HepG2 (cell line): ENCODE results near the gene FBXW12. TPM values are rescaled to one million over a fixed set of nuclear protein-coding genes. Genes with fewer than 3 reads are reported as not detected.

Experiments
- CREB1 ChIP-seq, 2 experiments: fragments of 450-650 bp in 1 of 2; IDR thresholded peaks; 2 replicates each; pipeline ENCODE4 v1.6.1; 2016 to 2017; ENCODE audit warnings: control low read depth in 1 of 2, mild to moderate bottlenecking in 1 of 2, missing compliant biosample characterization in 1 of 2, missing genetic modification characterization in 1 of 2
- E2F2 ChIP-seq: sonication (generic); formaldehyde crosslinking; IDR thresholded peaks from 2 replicates; pipeline ENCODE4 v1.4.0; 2020; ENCODE audit warnings: missing genetic modification reagents, borderline replicate concordance
- KLF9 ChIP-seq: IDR thresholded peaks from 2 replicates; pipeline ENCODE4 v1.6.1; 2016; ENCODE audit warnings: low read depth
- LRRFIP1 ChIP-seq: sonication (generic); formaldehyde crosslinking; conservative IDR thresholded peaks from 2 replicates; pipeline ENCODE4 v1.4.0; 2020; ENCODE audit warnings: missing genetic modification reagents
- NFE2L1 ChIP-seq: sonication (generic); formaldehyde crosslinking; IDR thresholded peaks from 2 replicates; pipeline ENCODE4 v1.4.0; 2020; ENCODE audit warnings: missing genetic modification reagents, mild to moderate bottlenecking, borderline replicate concordance
- PHF8 ChIP-seq: sonication (generic); formaldehyde crosslinking; IDR thresholded peaks from 2 replicates; pipeline ENCODE4 v1.5.0; 2020; ENCODE audit warnings: missing genetic modification reagents
- RARG ChIP-seq: sonication (generic); formaldehyde crosslinking; IDR thresholded peaks from 2 replicates; pipeline ENCODE4 v1.4.0; 2020; ENCODE audit warnings: low read depth, mild to moderate bottlenecking, missing genetic modification reagents
- SIN3B ChIP-seq: fragments of 150-350 bp; IDR thresholded peaks from 2 replicates; pipeline ENCODE4 v1.6.1; 2014; ENCODE audit warnings: low read length
- SMAD9 ChIP-seq: sonication (generic); formaldehyde crosslinking; IDR thresholded peaks from 2 replicates; pipeline ENCODE4 v1.5.1; 2020; ENCODE audit warnings: mild to moderate bottlenecking, missing genetic modification reagents
- SMYD3 ChIP-seq: sonication (generic); formaldehyde crosslinking; IDR thresholded peaks from 2 replicates; pipeline ENCODE4 v1.8.1; 2023; ENCODE audit warnings: mild to moderate bottlenecking, missing genetic modification reagents
- SOX13 ChIP-seq, 3 experiments: fragments of 450-650 bp in 1 of 3; sonication (generic) in 1 of 3; formaldehyde crosslinking in 1 of 3; IDR thresholded peaks in 2 of 3; conservative IDR thresholded peaks in 1 of 3; 2 replicates each; pipeline versions ENCODE4 v1.5.0 to v1.6.1; 2016 to 2020; ENCODE audit warnings: antibody characterized with exemption in 1 of 3, mild to moderate bottlenecking in 1 of 3, missing compliant biosample characterization in 1 of 3, missing genetic modification reagents in 1 of 3, moderate library complexity in 1 of 3
- TAF15 ChIP-seq: fragments of 200-400 bp; formaldehyde crosslinking; IDR thresholded peaks from one replicate; pipeline ENCODE4 v1.6.1; 2018; ENCODE audit warnings: mild to moderate bottlenecking, low read depth, low read length; ENCODE audit not compliant: poor library complexity, severe bottlenecking
- ZKSCAN1 ChIP-seq: fragments of 150-350 bp; IDR thresholded peaks from 2 replicates; pipeline ENCODE4 v1.6.1; 2014; ENCODE audit warnings: low read length
- ZNF101 ChIP-seq: sonication (generic); formaldehyde crosslinking; IDR thresholded peaks from 2 replicates; pipeline ENCODE4 v1.4.0; 2020; ENCODE audit warnings: mild to moderate bottlenecking, low read depth, missing genetic modification reagents, borderline replicate concordance
- ZNF3 ChIP-seq: IDR thresholded peaks from 2 replicates; pipeline ENCODE4 v1.7.0; 2017; ENCODE audit warnings: inconsistent platforms
- ZNF503 ChIP-seq: sonication (generic); formaldehyde crosslinking; IDR thresholded peaks from 2 replicates; pipeline ENCODE4 v1.4.0; 2020; ENCODE audit warnings: missing genetic modification reagents
- ZNF616 ChIP-seq: sonication (generic); formaldehyde crosslinking; IDR thresholded peaks from 2 replicates; pipeline ENCODE4 v1.5.0; 2020; ENCODE audit warnings: low read depth, mild to moderate bottlenecking, missing genetic modification reagents
- ZNF670 ChIP-seq: sonication (generic); formaldehyde crosslinking; IDR thresholded peaks from 2 replicates; pipeline ENCODE4 v1.8.0; 2022; ENCODE audit warnings: mild to moderate bottlenecking, missing genetic modification reagents, borderline replicate concordance
- polyA plus RNA-seq, 8 experiments: library from polyadenylated mRNA; depleted of rRNA in 3 of 8; stranded (reverse) in 7 of 8; unstranded in 1 of 8; fragments of >200 nt; fragmentation: Illumina TruSeq in 4 of 8; extraction: Trizol in 4 of 8; gene quantifications; 2 replicates each; pipeline versions ENCODE4 v1.2.1 to v1.2.3, GENCODE V29; 2011 to 2016; ENCODE audit warnings: low read depth in 4 of 8, missing spikeins in 1 of 8, mixed read lengths in 1 of 8; ENCODE audit not compliant: insufficient read depth in 1 of 8
- total RNA-seq, 5 experiments: library from RNA; depleted of rRNA; stranded (reverse); fragments of >200 nt; fragmentation: Illumina TruSeq; extraction: Trizol; gene quantifications; 2 replicates each; pipeline ENCODE4 v1.2.3, GENCODE V29; 2016; ENCODE audit warnings: low read depth in 1 of 5
- TF ChIP-seq, protein P1 (sequence below): sonication (generic); formaldehyde crosslinking; IDR thresholded peaks from 2 replicates; pipeline ENCODE4 v1.4.0; 2020; ENCODE audit warnings: missing genetic modification reagents
- TF ChIP-seq, protein P2 (sequence below): sonication (generic); formaldehyde crosslinking; IDR thresholded peaks from 2 replicates; pipeline ENCODE4 v1.5.0; 2020; ENCODE audit warnings: mild to moderate bottlenecking, missing genetic modification reagents

Gene FBXW12
- total and polyA plus RNA-seq, 2 of the 13 experiments (the other 11 are each of a cell fraction or from before 2014, with no cell fraction given), result not detected

- TF ChIP-seq E2F2 (CRISPR knock-in tag), result no peak
- TF ChIP-seq, protein P1, sequence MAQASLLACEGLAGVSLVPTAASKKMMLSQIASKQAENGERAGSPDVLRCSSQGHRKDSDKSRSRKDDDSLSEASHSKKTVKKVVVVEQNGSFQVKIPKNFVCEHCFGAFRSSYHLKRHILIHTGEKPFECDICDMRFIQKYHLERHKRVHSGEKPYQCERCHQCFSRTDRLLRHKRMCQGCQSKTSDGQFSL (CRISPR knock-in tag), result 0 out of 2 replicates have a peak, but pooled peaks have one; percentile 47
- no peak for TF ChIP-seq SMYD3 (CRISPR knock-in tag)
- TF ChIP-seq SIN3B, result peak; percentile 25; the same call in 1 of the 2 replicates
- no peak for TF ChIP-seq CREB1 (IDR thresholded peaks at IDR 0.05)
- no peak; the same call in 1 of the 2 replicates for TF ChIP-seq CREB1 (CRISPR knock-in tag; IDR thresholded peaks at IDR 0.05)
- TF ChIP-seq, protein P2, sequence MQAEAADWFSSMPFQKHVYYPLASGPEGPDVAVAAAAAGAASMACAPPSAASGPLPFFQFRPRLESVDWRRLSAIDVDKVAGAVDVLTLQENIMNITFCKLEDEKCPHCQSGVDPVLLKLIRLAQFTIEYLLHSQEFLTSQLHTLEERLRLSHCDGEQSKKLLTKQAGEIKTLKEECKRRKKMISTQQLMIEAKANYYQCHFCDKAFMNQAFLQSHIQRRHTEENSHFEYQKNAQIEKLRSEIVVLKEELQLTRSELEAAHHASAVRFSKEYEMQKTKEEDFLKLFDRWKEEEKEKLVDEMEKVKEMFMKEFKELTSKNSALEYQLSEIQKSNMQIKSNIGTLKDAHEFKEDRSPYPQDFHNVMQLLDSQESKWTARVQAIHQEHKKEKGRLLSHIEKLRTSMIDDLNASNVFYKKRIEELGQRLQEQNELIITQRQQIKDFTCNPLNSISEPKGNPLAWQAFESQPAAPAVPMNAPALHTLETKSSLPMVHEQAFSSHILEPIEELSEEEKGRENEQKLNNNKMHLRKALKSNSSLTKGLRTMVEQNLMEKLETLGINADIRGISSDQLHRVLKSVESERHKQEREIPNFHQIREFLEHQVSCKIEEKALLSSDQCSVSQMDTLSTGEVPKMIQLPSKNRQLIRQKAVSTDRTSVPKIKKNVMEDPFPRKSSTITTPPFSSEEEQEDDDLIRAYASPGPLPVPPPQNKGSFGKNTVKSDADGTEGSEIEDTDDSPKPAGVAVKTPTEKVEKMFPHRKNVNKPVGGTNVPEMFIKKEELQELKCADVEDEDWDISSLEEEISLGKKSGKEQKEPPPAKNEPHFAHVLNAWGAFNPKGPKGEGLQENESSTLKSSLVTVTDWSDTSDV (CRISPR knock-in tag), result no peak
- 0 out of 2 replicates have a peak, but pooled peaks have one; percentile 26 for TF ChIP-seq ZNF101 (CRISPR knock-in tag)
- no peak for TF ChIP-seq SOX13 (IDR thresholded peaks at IDR 0.05)
- no peak for TF ChIP-seq SOX13 (CRISPR knock-in tag; conservative IDR thresholded peaks at IDR 0.05 in 1 of 2, IDR thresholded peaks at IDR 0.05 in 1 of 2)
- TF ChIP-seq ZNF616 (CRISPR knock-in tag), result no peak
- TF ChIP-seq LRRFIP1 (CRISPR knock-in tag), result no peak
- peak; percentile 42; the same call in 1 of the 2 replicates for TF ChIP-seq PHF8 (CRISPR knock-in tag)
- no peak for TF ChIP-seq ZNF670 (CRISPR knock-in tag)
- TF ChIP-seq KLF9, result no peak
- 0 out of 2 replicates have a peak, but pooled peaks have one; percentile 33 for TF ChIP-seq ZNF503
- TF ChIP-seq SMAD9 (CRISPR knock-in tag), result 0 out of 2 replicates have a peak, but pooled peaks have one; percentile 17
- no peak for TF ChIP-seq ZKSCAN1
- TF ChIP-seq TAF15, result no peak
- no peak for TF ChIP-seq ZNF3 (CRISPR knock-in tag)
- TF ChIP-seq NFE2L1 (CRISPR knock-in tag), result no peak
- TF ChIP-seq RARG (CRISPR knock-in tag), result no peak
These were observed 63.9 kb downstream of the FBXW12 start (continued) for GRCh38 chr3:48435774-48436476.
